Endothelial cell of umbilical vein (primary cell): Measurements from ENCODE around the gene LRIG1. TPM values are rescaled to one million over a fixed set of nuclear protein-coding genes. Genes with fewer than 3 reads are reported as not detected.

Experiments
- BruUV-seq: library from RNA; stranded (reverse); fragments of 400-500 nt; replicated peaks from 2 replicates; lab custom pipeline; 2021; lab: Mats Ljungman, UMichigan
- CTCF ChIA-PET: fragments of 300-600, 350-600 bp; sonication (Branson Sonifier 250); formaldehyde crosslinking; loops from one replicate; lab custom pipeline; 2021; ENCODE audit warnings: antibody characterized with exemption, inconsistent platforms; lab: Charles Lee
- POLR2A ChIA-PET: fragments of 300-600, 350-600 bp; sonication (Branson Sonifier 250); formaldehyde crosslinking; loops from one replicate; lab custom pipeline; 2021; ENCODE audit warnings: antibody characterized with exemption, inconsistent platforms; lab: Charles Lee
- DNase-seq: peaks from one replicate; pipeline ENCODE4 v3.0.0-alpha.2; 2011; ENCODE audit warnings: low read depth, low spot score
- FAIRE-seq: peaks from 2 replicates; lab custom pipeline; 2011; peaks lifted over from hg19 to GRCh38; lab: Jason Lieb, UNC
- H2AFZ ChIP-seq: 2 replicates; pipeline ENCODE4 v1.6.0; 2012; ENCODE audit warnings: low read depth, low read length, control low read depth, inconsistent platforms
- H3K27ac ChIP-seq: 2 replicates; pipeline ENCODE4 v1.5.1; 2011; ENCODE audit warnings: low read depth, mild to moderate bottlenecking, control low read depth, low read length, moderate library complexity; ENCODE audit not compliant: insufficient read depth
- H3K27me3 ChIP-seq, 2 experiments: 2 replicates each; pipeline versions ENCODE4 v1.6.0 to v1.6.1; 2011; ENCODE audit warnings: low read length in 2 of 2, mixed read lengths in 1 of 2; ENCODE audit not compliant: control insufficient read depth in 2 of 2, insufficient read depth in 2 of 2
- H3K36me3 ChIP-seq, 2 experiments: 2 replicates in 1 of 2; 3 replicates in 1 of 2; pipeline ENCODE4 v1.5.1; 2011; ENCODE audit warnings: low read length in 2 of 2, mild to moderate bottlenecking in 1 of 2, moderate library complexity in 1 of 2; ENCODE audit not compliant: control insufficient read depth in 2 of 2, insufficient read depth in 2 of 2; ENCODE audit errors: extremely low read depth in 1 of 2
- H3K4me1 ChIP-seq: 3 replicates; pipeline ENCODE4 v1.5.1; 2011; ENCODE audit warnings: mild to moderate bottlenecking, low read length; ENCODE audit not compliant: control insufficient read depth, insufficient read depth; ENCODE audit errors: extremely low read depth
- H3K4me2 ChIP-seq: 2 replicates; pipeline ENCODE4 v1.6.1; 2011; ENCODE audit warnings: low read length, control low read depth, mixed read lengths; ENCODE audit not compliant: insufficient read depth
- H3K4me3 ChIP-seq, 3 experiments: fragments of 200-600 bp in 1 of 3; sonication (generic), shearing (Covaris generic) in 1 of 3; replicated peaks in 1 of 3; 2 replicates each; pipeline ENCODE4 v1.5.1; 2011 to 2016; ENCODE audit warnings: control low read depth in 3 of 3, low read length in 3 of 3, mild to moderate bottlenecking in 2 of 3, inconsistent platforms in 1 of 3, low read depth in 1 of 3, moderate library complexity in 1 of 3; ENCODE audit not compliant: insufficient read depth in 1 of 3
- H3K79me2 ChIP-seq: 2 replicates; pipeline ENCODE4 v1.6.0; 2012; ENCODE audit warnings: low read length, inconsistent platforms; ENCODE audit not compliant: control insufficient read depth, insufficient read depth
- H3K9ac ChIP-seq: replicated peaks from 2 replicates; pipeline ENCODE3; 2011; ENCODE audit warnings: low read length, control low read depth; ENCODE audit not compliant: insufficient read depth; ENCODE audit errors: extremely low read depth
- H3K9me1 ChIP-seq: replicated peaks from 3 replicates; pipeline ENCODE4 v1.6.0; 2011; ENCODE audit warnings: mild to moderate bottlenecking, low read length; ENCODE audit not compliant: control insufficient read depth, insufficient read depth; ENCODE audit errors: extremely low read depth
- H3K9me3 ChIP-seq: replicated peaks from 2 replicates; pipeline ENCODE4 v1.5.1; 2012; ENCODE audit warnings: low read length, inconsistent platforms; ENCODE audit not compliant: control insufficient read depth, insufficient read depth
- H4K20me1 ChIP-seq: replicated peaks from 2 replicates; pipeline ENCODE3; 2011; ENCODE audit warnings: mild to moderate bottlenecking, low read length; ENCODE audit not compliant: control insufficient read depth, insufficient read depth; ENCODE audit errors: extremely low read depth
- EZH2 ChIP-seq: IDR thresholded peaks from 2 replicates; pipeline ENCODE4 v1.6.1; 2012; ENCODE audit warnings: borderline replicate concordance, low read depth, mild to moderate bottlenecking, moderate library complexity, low read length, inconsistent platforms; ENCODE audit not compliant: severe bottlenecking
- FOS ChIP-seq: IDR thresholded peaks from 2 replicates; pipeline ENCODE4 v1.6.1; 2011; ENCODE audit warnings: mild to moderate bottlenecking, low read length, moderate library complexity, borderline replicate concordance; ENCODE audit not compliant: insufficient read depth
- JUN ChIP-seq: IDR thresholded peaks from 2 replicates; pipeline ENCODE4 v1.6.1; 2011; ENCODE audit warnings: borderline replicate concordance, low read depth; ENCODE audit not compliant: insufficient read length, insufficient read depth
- MYC ChIP-seq: IDR thresholded peaks from one replicate; pipeline ENCODE4 v1.6.1; 2011; ENCODE audit warnings: mild to moderate bottlenecking, low read depth, low read length
- POLR2AphosphoS5 ChIP-seq: IDR thresholded peaks from 2 replicates; pipeline ENCODE4 v1.6.1; 2012; ENCODE audit warnings: low read depth, mild to moderate bottlenecking, control low read depth, low read length, moderate library complexity; ENCODE audit not compliant: insufficient read depth
- dilution Hi-C: fragments of 300-500 bp; cut with MboI; formaldehyde crosslinking; loops from one replicate; pipeline ENCODE4 v1.15.0; 2019; ENCODE audit warnings: low sequenced_read_pairs; ENCODE audit not compliant: extremely low pct_ligation_motif_present
- intact Hi-C: fragments of 100-400 bp; cut with micrococcal nuclease; formaldehyde crosslinking; loops from one replicate; pipeline ENCODE4 v1.10.0; 2022
- polyA plus RNA-seq, 4 experiments: library from polyadenylated mRNA; depleted of rRNA in 3 of 4; stranded (reverse) in 3 of 4; unstranded in 1 of 4; fragments of >200 nt; gene quantifications; 2 replicates each; pipeline versions ENCODE4 v1.2.1 to v1.2.3, GENCODE V29; 2011 to 2012; ENCODE audit warnings: missing spikeins in 1 of 4
- total RNA-seq: library from RNA; stranded (reverse); gene quantifications from 2 replicates; pipeline ENCODE4 v1.2.3, GENCODE V29; 2021
- TF ChIP-seq, protein P1 (sequence below): IDR thresholded peaks from 2 replicates; pipeline ENCODE4 v1.6.1; 2011; ENCODE audit not compliant: insufficient read depth, insufficient read length
- TF ChIP-seq, protein P2 (sequence below), 2 donors: IDR thresholded peaks; 1 replicate in 1 of 2; 2 replicates in 1 of 2; pipeline ENCODE4 v1.5.1; 2011; ENCODE audit warnings: low read length in 2 of 2, mild to moderate bottlenecking in 2 of 2, moderate library complexity in 2 of 2, control low read depth in 1 of 2, inconsistent platforms in 1 of 2, low read depth in 1 of 2; ENCODE audit not compliant: insufficient read depth in 1 of 2; ENCODE audit errors: extremely low read depth in 1 of 2

The LRIG1 gene
- total and polyA plus RNA-seq, 2 donors (not counting 3 experiments of a cell fraction or from before 2014, with no cell fraction given): 50.3 to 52.2 TPM

DNA sequence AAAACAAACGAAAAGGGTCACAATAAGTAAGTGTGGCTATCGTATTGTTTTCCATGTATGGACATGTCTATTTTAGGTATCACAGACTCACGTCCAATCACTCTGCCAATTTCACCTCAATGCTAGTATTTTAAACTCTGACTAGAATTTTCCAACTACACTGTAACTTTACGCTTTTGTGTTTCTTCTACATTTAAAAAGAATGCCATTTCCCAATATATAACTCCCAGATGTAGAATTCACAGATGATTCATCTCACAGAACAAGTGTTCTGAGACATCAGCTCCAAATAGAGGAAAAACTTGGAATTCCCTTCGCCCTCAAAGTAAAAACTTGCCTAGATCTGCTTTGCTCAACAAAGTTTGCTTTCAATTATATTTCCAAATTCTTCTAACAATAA lies 14.2 kb downstream of the LRIG1 start:
- Histone ChIP-seq H3K27me3 (no peaks in the 10 kb centered on the region), H3K4me2 (no peak overlapping the region), H3K4me1 (peaks cover 34% of the 10 kb centered on the region), H3K9me1 (no peaks in the 10 kb centered on the region), H3K36me3 (no peaks in the 10 kb centered on the region), H3K4me3 (no peak overlapping the region), H3K9me3 (no peaks in the 10 kb centered on the region), H3K9ac (no peak overlapping the region), H3K27ac (no peak overlapping the region), H3K79me2 (peaks cover 63% of the 10 kb centered on the region), H4K20me1 (no peaks in the 10 kb centered on the region), H2AFZ (no peak overlapping the region)
- peak; percentile 42 for FAIRE-seq
- ChIA-PET POLR2A (interaction anchor here (0.8 kb wide), 1 partner anchor 13 kb away, joined by 4 read pairs; no protein-coding TSS in a partner anchor), CTCF (no interaction called here)
- peak; percentile 84 for DNase-seq
- BruUV-seq: no TSS peak
- TF ChIP-seq FOS (no peak), EZH2 (no peak), MYC (no peak), JUN (peak; percentile 28)
- dilution Hi-C loops: no loop called here
- intact Hi-C loops: no loop called here

DNA sequence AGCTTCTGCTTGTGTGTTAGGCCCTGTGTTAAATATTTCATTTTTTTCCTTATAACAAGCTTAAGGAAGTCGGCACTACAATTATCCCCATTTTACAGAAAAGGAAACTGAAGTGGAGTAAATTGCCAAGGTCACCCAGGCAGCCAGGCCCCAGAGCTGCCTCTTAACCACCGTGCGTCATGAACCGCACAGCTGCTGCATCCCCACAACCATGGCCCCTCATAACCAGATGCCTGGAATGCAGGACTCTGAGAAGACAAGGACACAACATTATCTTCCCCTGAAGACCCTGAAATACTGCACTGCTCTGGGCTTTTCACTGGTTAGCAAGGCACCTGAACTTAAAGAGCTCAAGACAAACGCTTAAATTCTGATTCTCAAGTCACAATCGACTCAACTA lies 14.6 kb downstream of the LRIG1 start:
- Histone ChIP-seq H3K79me2 (peaks cover 67% of the 10 kb centered on the region), H3K36me3 (no peaks in the 10 kb centered on the region), H3K9me3 (no peaks in the 10 kb centered on the region), H3K4me1 (peaks cover 38% of the 10 kb centered on the region), H3K27ac (no peak overlapping the region), H3K4me2 (no peak overlapping the region), H2AFZ (no peak overlapping the region), H3K4me3 (no peak overlapping the region), H3K27me3 (no peaks in the 10 kb centered on the region), H4K20me1 (no peaks in the 10 kb centered on the region), H3K9ac (no peak overlapping the region), H3K9me1 (no peaks in the 10 kb centered on the region)
- no TSS peak for BruUV-seq
- FAIRE-seq: no peak
- no peak for DNase-seq
- ChIA-PET CTCF (no interaction called here), POLR2A (interaction anchor here (0.8 kb wide), 1 partner anchor 12 kb away, joined by 4 read pairs; no protein-coding TSS in a partner anchor)
- intact Hi-C loops (no loop called here), dilution Hi-C loops (no loop called here)
- TF ChIP-seq, protein P1, sequence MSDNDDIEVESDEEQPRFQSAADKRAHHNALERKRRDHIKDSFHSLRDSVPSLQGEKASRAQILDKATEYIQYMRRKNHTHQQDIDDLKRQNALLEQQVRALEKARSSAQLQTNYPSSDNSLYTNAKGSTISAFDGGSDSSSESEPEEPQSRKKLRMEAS: no peak
- TF ChIP-seq EZH2 (no peak), POLR2AphosphoS5 (no peak), JUN (no peak)
- TF ChIP-seq, protein P2, sequence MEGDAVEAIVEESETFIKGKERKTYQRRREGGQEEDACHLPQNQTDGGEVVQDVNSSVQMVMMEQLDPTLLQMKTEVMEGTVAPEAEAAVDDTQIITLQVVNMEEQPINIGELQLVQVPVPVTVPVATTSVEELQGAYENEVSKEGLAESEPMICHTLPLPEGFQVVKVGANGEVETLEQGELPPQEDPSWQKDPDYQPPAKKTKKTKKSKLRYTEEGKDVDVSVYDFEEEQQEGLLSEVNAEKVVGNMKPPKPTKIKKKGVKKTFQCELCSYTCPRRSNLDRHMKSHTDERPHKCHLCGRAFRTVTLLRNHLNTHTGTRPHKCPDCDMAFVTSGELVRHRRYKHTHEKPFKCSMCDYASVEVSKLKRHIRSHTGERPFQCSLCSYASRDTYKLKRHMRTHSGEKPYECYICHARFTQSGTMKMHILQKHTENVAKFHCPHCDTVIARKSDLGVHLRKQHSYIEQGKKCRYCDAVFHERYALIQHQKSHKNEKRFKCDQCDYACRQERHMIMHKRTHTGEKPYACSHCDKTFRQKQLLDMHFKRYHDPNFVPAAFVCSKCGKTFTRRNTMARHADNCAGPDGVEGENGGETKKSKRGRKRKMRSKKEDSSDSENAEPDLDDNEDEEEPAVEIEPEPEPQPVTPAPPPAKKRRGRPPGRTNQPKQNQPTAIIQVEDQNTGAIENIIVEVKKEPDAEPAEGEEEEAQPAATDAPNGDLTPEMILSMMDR (IDR thresholded peaks at IDR 0.05; ENCODE audit: extremely low read depth in 1 of 2, insufficient read depth in 1 of 2, low read depth in 1 of 2, low read length in 2 of 2): no peak
